Measurements from ENCODE around the gene ENTREP3. TPM values are rescaled to one million over a fixed set of nuclear protein-coding genes. Genes with fewer than 3 reads are reported as not detected.
"Not testable (repeated sequence)": the region's sequence is repeated elsewhere in the genome, so short reads cannot be mapped to it uniquely, and the experiment has no call there.

Gene ENTREP3
- total RNA-seq, 4 donors from 2014 or later: 5.3 to 28.2 (median 11.7) TPM

- H3K36me3 ChIP-seq: no peaks in the 10 kb centered on the region
- intact Hi-C loops (cut with DNase I; ENCODE audit: low total_unique reads): no loop called here
- TF ChIP-seq CTCF (IDR thresholded peaks at IDR 0.05) (no peak), POLR2A (IDR thresholded peaks at IDR 0.05) (no peak)
- H3K4me3 ChIP-seq: no peak overlapping the region
- H3K9me3 ChIP-seq: no peaks in the 10 kb centered on the region
- no peak overlapping the region for H3K27ac ChIP-seq
- no peaks in the 10 kb centered on the region for H3K4me1 ChIP-seq
- no peak for DNase-seq
- peaks cover 5 to 9% of the 10 kb centered on the region in 2 donors for H3K27me3 ChIP-seq
Measured at GRCh38 chr1:155294520-155295182, 39.4 kb upstream of the ENTREP3 start.

GRCh38 chr1:155293086-155293749 lies 37.9 kb upstream of the ENTREP3 start:
- no peak overlapping the region for H3K27ac ChIP-seq
- H3K4me3 ChIP-seq: no peak overlapping the region
- peaks cover 5 to 9% of the 10 kb centered on the region in 2 donors for H3K27me3 ChIP-seq
- H3K36me3 ChIP-seq: no peaks in the 10 kb centered on the region
- DNase-seq: no peak
- no peaks in the 10 kb centered on the region for H3K4me1 ChIP-seq
- no peak for TF ChIP-seq POLR2A (IDR thresholded peaks at IDR 0.05)
- TF ChIP-seq CTCF (IDR thresholded peaks at IDR 0.05): no peak
- intact Hi-C loops (cut with DNase I; ENCODE audit: low total_unique reads): no loop called here
- H3K9me3 ChIP-seq: no peaks in the 10 kb centered on the region

GRCh38 chr1:155291006-155291405 lies 35.7 kb upstream of the ENTREP3 start:
- H3K36me3 ChIP-seq; H3K4me3 ChIP-seq; DNase-seq; H3K27me3 ChIP-seq; H3K9me3 ChIP-seq; H3K27ac ChIP-seq; H3K4me1 ChIP-seq; intact Hi-C loops (cut with DNase I; ENCODE audit: low total_unique reads): not testable (repeated sequence)

GRCh38 chr1:155287987-155288543 lies 32.8 kb upstream of the ENTREP3 start:
- H3K36me3 ChIP-seq: no peaks in the 10 kb centered on the region
- no peaks in the 10 kb centered on the region for H3K27me3 ChIP-seq
- no peak overlapping the region for H3K4me3 ChIP-seq
- H3K4me1 ChIP-seq: no peaks in the 10 kb centered on the region
- H3K27ac ChIP-seq: no peak overlapping the region
- intact Hi-C loops (cut with DNase I; ENCODE audit: low total_unique reads): no loop called here
- no peaks in the 10 kb centered on the region for H3K9me3 ChIP-seq
- no peak for TF ChIP-seq POLR2A (IDR thresholded peaks at IDR 0.05)
- no peak for TF ChIP-seq CTCF (IDR thresholded peaks at IDR 0.05)
- no peak for DNase-seq

- intact Hi-C loops (cut with DNase I; ENCODE audit: low total_unique reads): no loop called here
- Histone ChIP-seq H3K27ac (no peak overlapping the region), H3K9me3 (no peaks in the 10 kb centered on the region), H3K4me1 (no peaks in the 10 kb centered on the region), H3K36me3 (no peaks in the 10 kb centered on the region), H3K4me3 (no peak overlapping the region), H3K27me3 (no peaks in the 10 kb centered on the region)
- DNase-seq: no peak
- TF ChIP-seq POLR2A (IDR thresholded peaks at IDR 0.05) (no peak), CTCF (IDR thresholded peaks at IDR 0.05) (no peak)
Measured at GRCh38 chr1:155286544-155286943, 31.3 kb upstream of the ENTREP3 start.
